Measurements from ENCODE around the gene WDHD1. TPM values are rescaled to one million over a fixed set of nuclear protein-coding genes. Genes with fewer than 3 reads are reported as not detected.

Gene WDHD1
- total and polyA plus RNA-seq, 4 experiments from 2014 or later, result 1.4 to 4.1 (median 3.6) TPM

Other genes with a start within 250 kb of the WDHD1 start
- 10 to 100 TPM; 28.4 to 30.2 TPM for gene GCH1, start 124.3 kb downstream of the WDHD1 start, total RNA-seq
- gene GCH1, start 124.3 kb downstream of the WDHD1 start, polyA plus RNA-seq, result 10 to 100 TPM; 30.8 to 31.9 TPM
- 10 to 100 TPM; 19.2 to 24.5 TPM for gene SOCS4, start 137 bp upstream of the WDHD1 start, total RNA-seq
- 1 to 10 TPM; 3.3 to 3.9 TPM for gene SOCS4, start 137 bp upstream of the WDHD1 start, polyA plus RNA-seq
- 10 to 100 TPM; 67.2 to 73.4 TPM for gene MAPK1IP1L, start 24.5 kb upstream of the WDHD1 start, total RNA-seq
- gene MAPK1IP1L, start 24.5 kb upstream of the WDHD1 start, polyA plus RNA-seq, result 10 to 100 TPM; 82.1 to 89.3 TPM
- gene LGALS3, start 102.2 kb upstream of the WDHD1 start, total RNA-seq, result 10 to 100 TPM; 46.3 to 51.1 TPM
- 10 to 100 TPM; 88.6 to 98.1 TPM for gene LGALS3, start 102.2 kb upstream of the WDHD1 start, polyA plus RNA-seq
- not detected for gene DLGAP5, start 164.5 kb upstream of the WDHD1 start, total RNA-seq
- not detected for gene DLGAP5, start 164.5 kb upstream of the WDHD1 start, polyA plus RNA-seq
- gene FBXO34, start 244.3 kb upstream of the WDHD1 start, total RNA-seq, result 10 to 100 TPM; 42.1 to 43.6 TPM
- 10 to 100 TPM; 33.8 to 44.1 TPM for gene FBXO34, start 244.3 kb upstream of the WDHD1 start, polyA plus RNA-seq

All from CD4-positive, alpha-beta memory T cell (primary cell).